A673 (cell line): ENCODE measurements around the gene PHACTR4. TPM values are rescaled to one million over a fixed set of nuclear protein-coding genes. Genes with fewer than 3 reads are reported as not detected.
A peak's percentile ranks its signal among the peaks of the same experiment; 100 is the strongest.
"Not testable (repeated sequence)": the region's sequence is repeated elsewhere in the genome, so short reads cannot be mapped to it uniquely, and the experiment has no call there.

Experiments
- BruUV-seq: library from RNA; stranded (reverse); fragments of 400-500 nt; replicated peaks from 2 replicates; lab custom pipeline; 2021; lab: Mats Ljungman, UMichigan
- CTCF ChIA-PET: fragments of 300-600 bp; sonication (Branson Sonifier 250); formaldehyde crosslinking; loops from one replicate; lab custom pipeline; 2022; ENCODE audit warnings: antibody characterized with exemption; lab: Charles Lee
- POLR2A ChIA-PET: fragments of 300-600 bp; sonication (Branson Sonifier 250); formaldehyde crosslinking; loops from one replicate; lab custom pipeline; 2022; ENCODE audit warnings: antibody characterized with exemption; ENCODE audit not compliant: low non-redundant PET; lab: Charles Lee
- DNase-seq: peaks from one replicate; pipeline ENCODE4 v3.0.0-alpha.2; 2015; ENCODE audit warnings: low spot score
- H3K27ac ChIP-seq: fragments of 200-600 bp; sonication (generic); 2 replicates; pipeline ENCODE4 v1.5.1; 2016; ENCODE audit warnings: mixed run types, low read depth, mild to moderate bottlenecking, mixed read lengths, antibody characterized with exemption, low read length; ENCODE audit not compliant: poor library complexity, severe bottlenecking
- H3K27me3 ChIP-seq: fragments of 200-600 bp; sonication (generic); replicated peaks from 2 replicates; pipeline ENCODE4 v1.6.1; 2017; ENCODE audit warnings: mixed run types, low read depth, mild to moderate bottlenecking, mixed read lengths, antibody characterized with exemption, low read length; ENCODE audit not compliant: insufficient read depth, poor library complexity
- H3K36me3 ChIP-seq: fragments of 200-600 bp; sonication (generic); 2 replicates; pipeline ENCODE4 v1.6.1; 2016; ENCODE audit warnings: mixed run types, mild to moderate bottlenecking, mixed read lengths, antibody characterized with exemption, low read length; ENCODE audit not compliant: insufficient read depth, poor library complexity, severe bottlenecking
- H3K4me1 ChIP-seq: fragments of 200-600 bp; sonication (generic); 2 replicates; pipeline ENCODE4 v1.6.1; 2017; ENCODE audit warnings: mixed run types, mild to moderate bottlenecking, mixed read lengths, antibody characterized with exemption, low read length; ENCODE audit not compliant: insufficient read depth, poor library complexity, severe bottlenecking
- H3K4me3 ChIP-seq: fragments of 200-600 bp; sonication (generic); 2 replicates; pipeline ENCODE4 v1.5.1; 2016; ENCODE audit warnings: low read depth, mixed run types, mild to moderate bottlenecking, mixed read lengths, low read length; ENCODE audit not compliant: poor library complexity, severe bottlenecking
- H3K9me3 ChIP-seq: fragments of 200-600 bp; sonication (generic); 2 replicates; pipeline ENCODE4 v1.6.1; 2016; ENCODE audit warnings: mixed run types, low read depth, mild to moderate bottlenecking, mixed read lengths, antibody characterized with exemption, low read length; ENCODE audit not compliant: poor library complexity, severe bottlenecking
- CTCF ChIP-seq: fragments of 300-800, 200-600 bp; sonication (generic); conservative IDR thresholded peaks from 2 replicates; pipeline ENCODE4 v1.5.1; 2017; ENCODE audit warnings: low read depth, mild to moderate bottlenecking, antibody characterized with exemption, low read length, moderate library complexity, mixed read lengths
- EZH2 ChIP-seq: fragments of 200-600 bp; sonication (generic); IDR thresholded peaks from 2 replicates; pipeline ENCODE4 v1.6.1; 2017; ENCODE audit warnings: borderline replicate concordance, low read depth, mild to moderate bottlenecking, mixed read lengths, antibody characterized with exemption, low read length; ENCODE audit not compliant: poor library complexity, severe bottlenecking
- intact Hi-C: fragments of 100-400 bp; cut with micrococcal nuclease; formaldehyde crosslinking; loops from one replicate; pipeline ENCODE4 v1.10.0; 2022; ENCODE audit not compliant: unreplicated experiment
- total RNA-seq: library from RNA; stranded (reverse); gene quantifications from 2 replicates; pipeline ENCODE4 v1.2.3, GENCODE V29; 2021

The PHACTR4 gene
- total RNA-seq, 1 experiment from 2014 or later, result 63.4 TPM

GRCh38 chr1:28512058-28512611, 142.6 kb downstream of the PHACTR4 start:
- TF ChIP-seq EZH2, result no peak
- TF ChIP-seq CTCF, result no peak
- ChIA-PET POLR2A (interaction anchor here (0.7 kb wide), 2 partner anchors 38 to 397 kb away, joined by 3 read pairs; no protein-coding TSS in a partner anchor), CTCF (interaction anchor here (0.6 kb wide), 1 partner anchor 90 kb away, joined by 6 read pairs; no protein-coding TSS in a partner anchor)
- Histone ChIP-seq H3K27ac (peak overlapping the region; percentile 60), H3K4me1 (peaks cover 13% of the 10 kb centered on the region), H3K36me3 (peaks cover 70% of the 10 kb centered on the region), H3K4me3 (peak overlapping the region; percentile 85), H3K9me3 (no peaks in the 10 kb centered on the region), H3K27me3 (no peaks in the 10 kb centered on the region)
- BruUV-seq, result no TSS peak
- DNase-seq, result peak; percentile 62
- intact Hi-C loops, result loop anchor here (10.0 kb wide), 2 partner anchors 97 to 267 kb away; no protein-coding TSS in a partner anchor

GRCh38 chr1:28514445-28514933, 144.9 kb downstream of the PHACTR4 start:
- H3K9me3 ChIP-seq, H3K27me3 ChIP-seq, BruUV-seq, DNase-seq, H3K27ac ChIP-seq, H3K4me3 ChIP-seq: not testable (repeated sequence)
- POLR2A ChIA-PET, result interaction anchor here (0.6 kb wide), 1 partner anchor 15 kb away, joined by 3 read pairs; no protein-coding TSS in a partner anchor
- Histone ChIP-seq H3K4me1 (peaks cover 15% of the 10 kb centered on the region), H3K36me3 (peaks cover 46% of the 10 kb centered on the region)
- intact Hi-C loops, result loop anchor here (10.0 kb wide), 2 partner anchors 100 to 270 kb away; no protein-coding TSS in a partner anchor
- CTCF ChIA-PET, result interaction anchor here (0.6 to 0.7 kb wide), 2 partner anchors 88 to 128 kb away, joined by 4 read pairs; no protein-coding TSS in a partner anchor

GRCh38 chr1:28516518-28516956, 147.0 kb downstream of the PHACTR4 start:
- Histone ChIP-seq H3K9me3 (no peaks in the 10 kb centered on the region), H3K4me3 (no peak overlapping the region), H3K27ac (peak overlapping the region; percentile 96), H3K4me1 (peaks cover 12% of the 10 kb centered on the region), H3K27me3 (no peaks in the 10 kb centered on the region), H3K36me3 (peaks cover 26% of the 10 kb centered on the region)
- no TSS peak for BruUV-seq
- POLR2A ChIA-PET, result interaction anchor here (1.0 to 1.1 kb wide), 2 partner anchors 65 to 220 kb away, joined by 6 to 10 read pairs; partner anchors contain the start of gene YTHDF2
- intact Hi-C loops, result loop anchor here (5.0 to 10.0 kb wide), 3 partner anchors 66 to 272 kb away; no protein-coding TSS in a partner anchor
- CTCF ChIA-PET, result interaction anchor here (2.4 kb wide), 1 partner anchor 65 kb away, joined by 8 read pairs; no protein-coding TSS in a partner anchor
- peak; percentile 41 for DNase-seq
- TF ChIP-seq EZH2, result no peak
- TF ChIP-seq CTCF, result no peak
